MM.1S (cell line): ENCODE measurements around the gene KRT34.

Source experiments
- CTCF ChIP-seq: fragments of 300-600 bp; sonication (generic); IDR thresholded peaks from 2 replicates; pipeline ENCODE4 v1.5.1; 2016; ENCODE audit warnings: antibody characterized with exemption, low read length, mixed read lengths
- EZH2 ChIP-seq: fragments of 300-600 bp; sonication (generic); optimal IDR thresholded peaks from 2 replicates; pipeline ENCODE3; 2017; ENCODE audit warnings: low read depth, mild to moderate bottlenecking, antibody characterized with exemption, low read length, mixed read lengths

GRCh38 chr17:41390411-41390938 lies 8.4 kb upstream of the KRT34 start:
- TF ChIP-seq CTCF (no peak), EZH2 (no peak)
